Suprapubic skin (tissue), 4 donors: ENCODE results near the gene GAB3. TPM values are rescaled to one million over a fixed set of nuclear protein-coding genes. Genes with fewer than 3 reads are reported as not detected.
A peak's percentile ranks its signal among the peaks of the same experiment; 100 is the strongest.

ENCODE experiments used
- DNase-seq, 2 donors: peaks; one replicate each; pipeline ENCODE4 v3.0.0-alpha.2; 2019; ENCODE audit warnings: low spot score in 2 of 2
- H3K27ac ChIP-seq: fragments of 200-600 bp; sonication (generic); one replicate; pipeline ENCODE4 v1.5.1; 2019
- H3K27me3 ChIP-seq: fragments of 200-600 bp; sonication (generic); one replicate; pipeline ENCODE4 v1.5.1; 2019
- H3K36me3 ChIP-seq: fragments of 200-600 bp; sonication (generic); one replicate; pipeline ENCODE4 v1.5.1; 2019
- H3K4me1 ChIP-seq: fragments of 200-600 bp; sonication (generic); one replicate; pipeline ENCODE4 v1.5.1; 2019
- H3K4me3 ChIP-seq: fragments of 200-600 bp; sonication (generic); one replicate; pipeline ENCODE4 v1.5.1; 2019; ENCODE audit warnings: mild to moderate bottlenecking
- H3K9me3 ChIP-seq: fragments of 200-600 bp; sonication (generic); one replicate; pipeline ENCODE4 v1.5.1; 2019
- CTCF ChIP-seq, 2 donors: fragments of 200-600 bp in 1 of 2; fragments of 450-650 bp in 1 of 2; sonication (generic) in 1 of 2; IDR thresholded peaks; one replicate each; pipeline ENCODE4 v1.5.1; 2016 to 2019; ENCODE audit warnings: antibody characterized with exemption in 2 of 2, mild to moderate bottlenecking in 1 of 2, moderate library complexity in 1 of 2
- EP300 ChIP-seq: sonication (generic); formaldehyde crosslinking; IDR thresholded peaks from one replicate; pipeline ENCODE4 v1.6.1; 2017; ENCODE audit warnings: antibody characterized with exemption
- POLR2A ChIP-seq, 2 donors: fragments of 450-650 bp; IDR thresholded peaks; one replicate each; pipeline ENCODE4 v1.6.1; 2017; ENCODE audit warnings: antibody characterized with exemption in 2 of 2, mild to moderate bottlenecking in 2 of 2, moderate library complexity in 2 of 2
- POLR2AphosphoS5 ChIP-seq, 3 donors: sonication (generic); formaldehyde crosslinking; IDR thresholded peaks; one replicate each; pipeline ENCODE4 v1.6.1; 2017; ENCODE audit warnings: antibody characterized with exemption in 3 of 3
- WGBS: methylation state at CpG from one replicate; pipeline ENCODE4 v1.1.5; 2018; 5-methylcytosine and 5-hydroxymethylcytosine counted together
- total RNA-seq, 4 donors: library from RNA; depleted of rRNA; stranded (reverse); fragments of >200 nt; gene quantifications; one replicate each; pipeline ENCODE4 v1.1.0, GENCODE V29; 2016

Gene GAB3
- total RNA-seq, 4 donors from 2014 or later: 0.65 to 2.7 (median 1.6) TPM

DNA sequence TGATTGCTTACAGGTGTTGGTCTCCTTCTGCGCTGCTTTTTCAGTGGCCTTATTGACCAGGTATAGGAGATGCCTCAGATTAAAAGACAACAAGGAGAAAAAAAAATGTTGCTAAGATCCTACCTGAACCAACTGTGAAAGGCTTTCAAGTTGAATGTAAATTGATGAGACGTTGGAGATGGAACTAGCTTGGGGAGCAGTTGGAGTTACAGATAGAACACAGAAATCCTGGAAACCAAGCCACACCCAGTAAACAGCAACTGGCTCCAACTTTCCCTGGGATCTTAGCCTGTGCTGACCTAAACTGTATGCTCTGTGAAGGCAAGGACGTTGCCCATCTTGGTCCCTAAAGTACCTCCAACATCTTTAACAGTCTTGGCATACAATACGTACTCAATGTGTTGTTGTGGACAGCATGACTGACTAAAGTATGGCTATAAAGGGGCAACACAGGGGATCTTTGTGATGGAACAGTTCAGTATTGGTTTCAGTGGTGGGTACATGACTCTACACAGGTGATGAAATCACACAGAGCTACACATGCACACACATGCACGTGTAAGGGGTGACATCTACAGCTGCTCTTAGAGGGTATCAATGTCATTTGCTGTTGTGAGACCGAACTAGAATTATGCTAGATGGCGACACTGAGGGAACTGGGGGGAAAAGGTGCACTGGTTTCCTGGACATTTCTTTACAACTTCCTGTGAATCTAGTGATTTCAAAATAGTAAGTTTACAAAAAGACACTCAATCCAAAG lies 22.3 kb downstream of the GAB3 start:
- WGBS: 67% methylated on average over 7 of the region's 7 CpGs
- no peak for DNase-seq
- TF ChIP-seq CTCF (IDR thresholded peaks at IDR 0.05): no peak
- no peak for TF ChIP-seq POLR2AphosphoS5 (IDR thresholded peaks at IDR 0.05)
- TF ChIP-seq EP300: no peak
- no peak for TF ChIP-seq POLR2A (IDR thresholded peaks at IDR 0.05)
- Histone ChIP-seq H3K36me3 (no peaks in the 10 kb centered on the region), H3K4me1 (peaks cover 30% of the 10 kb centered on the region), H3K27ac (no peak overlapping the region), H3K4me3 (no peak overlapping the region), H3K9me3 (no peaks in the 10 kb centered on the region), H3K27me3 (no peaks in the 10 kb centered on the region)

DNA sequence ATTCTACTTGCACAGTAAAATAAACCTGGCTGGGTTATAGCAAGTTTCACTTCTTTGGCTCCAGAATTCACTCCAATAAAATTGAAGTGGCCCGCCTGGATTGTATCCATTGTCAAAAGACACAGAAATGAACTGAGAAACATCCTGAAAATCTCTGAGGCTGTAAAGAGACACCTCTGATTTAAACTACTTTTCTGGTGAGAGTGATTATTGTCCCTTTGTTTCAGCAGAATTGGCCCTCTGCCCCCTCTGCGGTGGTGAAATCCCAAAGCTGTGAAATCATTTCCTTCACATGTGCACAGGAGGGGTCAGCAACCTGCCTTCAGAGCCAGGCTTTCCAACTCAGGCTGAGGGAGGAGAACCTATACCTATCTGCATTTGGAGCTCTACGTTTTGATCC lies 23.0 kb downstream of the GAB3 start:
- no peak for TF ChIP-seq EP300
- no peak for TF ChIP-seq CTCF (IDR thresholded peaks at IDR 0.05)
- TF ChIP-seq POLR2AphosphoS5 (IDR thresholded peaks at IDR 0.05): no peak
- no peak for TF ChIP-seq POLR2A (IDR thresholded peaks at IDR 0.05)
- H3K9me3 ChIP-seq: no peaks in the 10 kb centered on the region
- H3K4me1 ChIP-seq: peaks cover 30% of the 10 kb centered on the region
- peak in 1 of 2 donors; percentile 73 for DNase-seq
- H3K4me3 ChIP-seq: no peak overlapping the region
- no peaks in the 10 kb centered on the region for H3K36me3 ChIP-seq
- H3K27me3 ChIP-seq: no peaks in the 10 kb centered on the region
- no peak overlapping the region for H3K27ac ChIP-seq
- 36% methylated on average over 3 of the region's 3 CpGs for WGBS

GRCh38 chrX:154727418-154727817 lies 23.5 kb downstream of the GAB3 start:
- peaks cover 30% of the 10 kb centered on the region for H3K4me1 ChIP-seq
- no peaks in the 10 kb centered on the region for H3K27me3 ChIP-seq
- WGBS: 93% methylated on average over 1 of the region's 1 CpG
- no peak overlapping the region for H3K27ac ChIP-seq
- no peak overlapping the region for H3K4me3 ChIP-seq
- no peak for TF ChIP-seq POLR2A (IDR thresholded peaks at IDR 0.05)
- no peak for TF ChIP-seq POLR2AphosphoS5 (IDR thresholded peaks at IDR 0.05)
- TF ChIP-seq EP300: no peak
- no peak for TF ChIP-seq CTCF (IDR thresholded peaks at IDR 0.05)
- H3K9me3 ChIP-seq: no peaks in the 10 kb centered on the region
- DNase-seq: no peak
- no peaks in the 10 kb centered on the region for H3K36me3 ChIP-seq

- no peak for DNase-seq
- WGBS: 88% methylated on average over 2 of the region's 2 CpGs
- Histone ChIP-seq H3K27ac (no peak overlapping the region), H3K4me1 (peaks cover 23% of the 10 kb centered on the region), H3K4me3 (no peak overlapping the region), H3K9me3 (no peaks in the 10 kb centered on the region), H3K27me3 (no peaks in the 10 kb centered on the region), H3K36me3 (no peaks in the 10 kb centered on the region)
- TF ChIP-seq POLR2A (IDR thresholded peaks at IDR 0.05): no peak
- no peak for TF ChIP-seq POLR2AphosphoS5 (IDR thresholded peaks at IDR 0.05)
- no peak for TF ChIP-seq CTCF (IDR thresholded peaks at IDR 0.05)
- no peak for TF ChIP-seq EP300
Measured at GRCh38 chrX:154724993-154725756, 25.7 kb downstream of the GAB3 start.

GRCh38 chrX:154721155-154721554 lies 29.7 kb downstream of the GAB3 start:
- no peak for DNase-seq
- H3K4me3 ChIP-seq: no peak overlapping the region
- TF ChIP-seq EP300 (no peak), POLR2AphosphoS5 (IDR thresholded peaks at IDR 0.05) (no peak), POLR2A (IDR thresholded peaks at IDR 0.05) (no peak), CTCF (IDR thresholded peaks at IDR 0.05) (no peak)
- no peaks in the 10 kb centered on the region for H3K4me1 ChIP-seq
- no peaks in the 10 kb centered on the region for H3K9me3 ChIP-seq
- no peaks in the 10 kb centered on the region for H3K36me3 ChIP-seq
- 88% methylated on average over 3 of the region's 3 CpGs for WGBS
- no peak overlapping the region for H3K27ac ChIP-seq
- no peaks in the 10 kb centered on the region for H3K27me3 ChIP-seq
